NT2/D1 (cell line): Measurements from ENCODE around the gene SUMO4.

Experiments used
- DNase-seq: peaks from one replicate; pipeline ENCODE4 v3.0.0-alpha.2; 2011; ENCODE audit warnings: low read depth, low spot score
- H3K27me3 ChIP-seq: 2 replicates; pipeline ENCODE4 v1.6.0; 2011; ENCODE audit warnings: mild to moderate bottlenecking; ENCODE audit not compliant: insufficient read length, insufficient read depth
- H3K36me3 ChIP-seq: 2 replicates; pipeline ENCODE4 v1.6.1; 2011; ENCODE audit warnings: mild to moderate bottlenecking, low read length, mixed read lengths; ENCODE audit not compliant: insufficient read depth, insufficient read length
- H3K4me1 ChIP-seq: 2 replicates; pipeline ENCODE4 v1.5.1; 2011; ENCODE audit not compliant: insufficient read depth, insufficient read length
- H3K4me3 ChIP-seq: 2 replicates; pipeline ENCODE4 v1.5.1; 2011; ENCODE audit warnings: low read depth; ENCODE audit not compliant: insufficient read length
- H3K9ac ChIP-seq: 2 replicates; pipeline ENCODE4 v1.6.0; 2011; ENCODE audit warnings: low read depth; ENCODE audit not compliant: insufficient read length
- H3K9me3 ChIP-seq: 2 replicates; pipeline ENCODE4 v1.5.1; 2011; ENCODE audit warnings: mild to moderate bottlenecking, low read length; ENCODE audit not compliant: insufficient read depth
- SUZ12 ChIP-seq: IDR thresholded peaks from 2 replicates; pipeline ENCODE4 v1.6.1; 2011; ENCODE audit not compliant: insufficient read length, insufficient read depth; ENCODE audit errors: extremely low read depth
- YY1 ChIP-seq: IDR thresholded peaks from 2 replicates; pipeline ENCODE4 v1.6.1; 2011; ENCODE audit not compliant: insufficient read length, insufficient read depth
- ZNF274 ChIP-seq: IDR thresholded peaks from 2 replicates; pipeline ENCODE4 v1.6.1; 2011; ENCODE audit warnings: mild to moderate bottlenecking, low read depth, low read length

Gene SUMO4

GRCh38 chr6:149449831-149450678 lies 50.0 kb downstream of the SUMO4 start:
- Histone ChIP-seq H3K4me3 (peak overlapping the region; percentile 42), H3K27me3 (peaks cover 31% of the 10 kb centered on the region), H3K4me1 (no peaks in the 10 kb centered on the region), H3K9ac (peak overlapping the region; percentile 85), H3K36me3 (no peaks in the 10 kb centered on the region), H3K9me3 (no peaks in the 10 kb centered on the region)
- TF ChIP-seq ZNF274, result no peak
- TF ChIP-seq SUZ12, result no peak
- TF ChIP-seq YY1, result no peak
- DNase-seq, result no peak
